ENCODE results near the gene HBM.
"Not testable (repeated sequence)": the region's sequence is repeated elsewhere in the genome, so short reads cannot be mapped to it uniquely, and the experiment has no call there.

Gene HBM

DNA sequence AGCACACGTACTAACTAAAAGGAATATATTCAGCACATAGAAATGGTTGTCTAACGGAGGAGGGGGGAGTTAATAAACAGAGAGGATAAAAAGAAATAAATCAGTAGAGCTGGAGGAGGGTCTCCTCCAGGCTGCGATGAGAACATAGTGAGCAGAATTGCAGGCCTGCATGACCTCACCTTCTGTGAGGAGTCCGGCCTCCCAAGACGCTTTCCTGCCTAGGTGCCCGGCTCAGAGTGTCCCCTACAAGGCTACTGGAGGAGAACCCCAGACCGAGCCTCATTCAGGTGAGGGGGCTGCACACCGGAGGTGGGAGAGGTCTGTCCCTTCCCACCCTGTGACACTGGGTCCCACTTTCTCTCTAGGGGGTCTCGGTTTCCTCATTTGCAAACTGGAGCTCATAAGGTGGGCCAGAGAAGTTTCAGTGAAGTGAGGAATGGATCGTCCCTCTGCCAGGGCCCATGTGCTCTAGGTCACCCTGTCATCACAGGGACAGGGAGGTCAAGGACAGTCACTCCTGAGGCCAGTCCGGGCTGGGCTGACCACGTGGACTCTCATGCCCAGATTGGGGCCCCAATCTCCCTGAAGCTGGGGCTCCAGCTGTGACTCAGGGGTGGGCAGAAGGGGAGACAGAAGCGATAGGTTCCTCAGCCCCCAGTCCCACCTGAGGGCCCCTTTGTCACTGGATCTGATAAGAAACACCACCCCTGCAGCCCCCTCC lies 3.3 kb upstream of the HBM start:
- peak; percentile 62; the same call in 1 of the 2 replicates for TF ChIP-seq ZNF140 (tag by site-specific recombination; IDR thresholded peaks at IDR 0.05)
- TF ChIP-seq ZSCAN16 (tag by site-specific recombination; IDR thresholded peaks at IDR 0.05), result no peak
- TF ChIP-seq YY1 (tag by site-specific recombination; IDR thresholded peaks at IDR 0.05), result no peak
- H3K4me1 ChIP-seq (ENCODE audit: control insufficient read depth, insufficient read depth, low read length), result no peaks in the 10 kb centered on the region
- no peaks in the 10 kb centered on the region for H3K9me3 ChIP-seq (ENCODE audit: control insufficient read depth, insufficient read depth, low read depth, low read length)
- POLR2A ChIA-PET, result interaction anchor here (0.5 to 1.4 kb wide), 2 partner anchors 8 to 38 kb away, joined by 3 to 6 read pairs; no protein-coding TSS in a partner anchor
- H3K27ac ChIP-seq (ENCODE audit: extremely low read depth, low read depth, low read length), result no peak overlapping the region
- CTCF ChIA-PET, result no interaction called here
- no peaks in the 10 kb centered on the region for H3K36me3 ChIP-seq (ENCODE audit: control insufficient read depth in 2 of 2, insufficient read depth in 1 of 2, low read length in 2 of 2)
- H3K4me3 ChIP-seq (ENCODE audit: low read depth, low read length), result no peak overlapping the region

DNA sequence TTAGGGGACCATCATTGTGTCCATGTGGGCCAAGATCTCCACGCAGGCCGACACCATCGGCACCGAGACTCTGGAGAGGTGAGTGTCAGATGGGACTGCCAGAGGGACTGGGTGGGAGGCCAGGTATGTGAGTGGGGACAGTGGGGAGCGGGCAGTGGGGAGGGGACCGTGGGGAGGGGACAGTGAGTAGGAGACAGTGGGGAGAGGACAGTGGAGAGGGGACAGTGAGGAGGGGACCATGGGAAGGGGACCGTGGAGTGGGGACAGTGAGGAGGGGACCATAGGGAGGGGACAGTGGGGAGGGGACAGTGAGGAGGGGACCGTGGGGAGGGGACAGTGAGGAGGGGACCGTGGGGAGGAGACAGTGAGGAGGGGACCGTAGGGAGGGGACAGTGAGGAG lies 2.6 kb upstream of the HBM start:
- H3K27ac ChIP-seq (ENCODE audit: extremely low read depth, low read depth, low read length); CTCF ChIA-PET; H3K36me3 ChIP-seq (ENCODE audit: control insufficient read depth in 2 of 2, insufficient read depth in 1 of 2, low read length in 2 of 2); H3K4me1 ChIP-seq (ENCODE audit: control insufficient read depth, insufficient read depth, low read length); H3K4me3 ChIP-seq (ENCODE audit: low read depth, low read length); H3K9me3 ChIP-seq (ENCODE audit: control insufficient read depth, insufficient read depth, low read depth, low read length): not testable (repeated sequence)
- POLR2A ChIA-PET, result interaction anchor here (0.5 kb wide), 1 partner anchor 38 kb away, joined by 3 read pairs; no protein-coding TSS in a partner anchor

DNA sequence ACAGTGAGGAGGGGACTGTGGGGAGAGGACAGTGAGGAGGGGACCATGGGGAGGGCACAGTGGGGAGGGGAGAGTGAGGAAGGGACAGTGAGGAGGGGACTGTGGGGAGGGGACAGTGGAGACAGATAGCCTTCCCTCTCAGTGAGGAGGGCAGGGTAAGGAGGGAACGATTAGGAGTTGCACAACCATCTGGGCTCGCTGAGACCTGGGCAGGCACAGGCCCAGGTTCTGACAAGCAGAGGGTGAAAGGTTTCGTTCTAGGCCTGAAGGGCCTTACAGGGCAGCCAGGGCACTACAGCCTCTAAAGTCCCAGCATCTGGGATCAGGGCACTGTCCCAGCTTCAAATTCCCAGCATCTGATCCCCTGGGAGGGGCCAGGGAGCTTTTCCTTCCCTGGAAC lies 2.1 kb upstream of the HBM start:
- H3K36me3 ChIP-seq (ENCODE audit: control insufficient read depth in 2 of 2, insufficient read depth in 1 of 2, low read length in 2 of 2); H3K4me1 ChIP-seq (ENCODE audit: control insufficient read depth, insufficient read depth, low read length); H3K27ac ChIP-seq (ENCODE audit: extremely low read depth, low read depth, low read length); H3K9me3 ChIP-seq (ENCODE audit: control insufficient read depth, insufficient read depth, low read depth, low read length); POLR2A ChIA-PET; H3K4me3 ChIP-seq (ENCODE audit: low read depth, low read length); CTCF ChIA-PET: not testable (repeated sequence)

DNA sequence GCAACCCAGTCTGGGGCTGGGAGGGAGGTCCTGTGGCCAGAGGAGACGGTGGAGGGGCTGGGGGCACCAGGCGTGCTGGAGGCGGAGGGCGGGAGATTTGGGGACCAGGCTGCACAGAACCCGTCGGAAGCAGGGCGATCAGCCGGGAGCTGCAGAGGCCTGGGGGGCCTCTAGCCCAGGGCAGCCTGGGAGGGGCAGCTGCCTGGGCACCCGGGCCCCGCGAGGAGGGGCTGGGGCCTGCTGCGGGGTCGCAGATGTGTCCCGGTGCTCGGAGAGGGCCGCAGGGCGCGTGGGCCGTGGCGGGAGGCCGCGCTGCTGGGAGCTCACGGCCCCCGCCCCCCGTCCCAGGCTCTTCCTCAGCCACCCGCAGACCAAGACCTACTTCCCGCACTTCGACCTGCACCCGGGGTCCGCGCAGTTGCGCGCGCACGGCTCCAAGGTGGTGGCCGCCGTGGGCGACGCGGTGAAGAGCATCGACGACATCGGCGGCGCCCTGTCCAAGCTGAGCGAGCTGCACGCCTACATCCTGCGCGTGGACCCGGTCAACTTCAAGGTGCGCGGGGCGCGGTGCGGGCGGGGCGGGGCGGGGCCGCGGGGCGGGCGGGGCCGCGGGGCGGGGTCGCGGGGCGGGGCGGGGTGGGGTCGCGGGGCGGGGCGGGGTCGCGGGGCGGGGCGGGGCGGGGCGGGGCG lies 1.5 kb upstream of the HBM start:
- H3K9me3 ChIP-seq (ENCODE audit: control insufficient read depth, insufficient read depth, low read depth, low read length); H3K36me3 ChIP-seq (ENCODE audit: control insufficient read depth in 2 of 2, insufficient read depth in 1 of 2, low read length in 2 of 2); H3K4me1 ChIP-seq (ENCODE audit: control insufficient read depth, insufficient read depth, low read length); H3K27ac ChIP-seq (ENCODE audit: extremely low read depth, low read depth, low read length); H3K4me3 ChIP-seq (ENCODE audit: low read depth, low read length); POLR2A ChIA-PET; CTCF ChIA-PET: not testable (repeated sequence)

DNA sequence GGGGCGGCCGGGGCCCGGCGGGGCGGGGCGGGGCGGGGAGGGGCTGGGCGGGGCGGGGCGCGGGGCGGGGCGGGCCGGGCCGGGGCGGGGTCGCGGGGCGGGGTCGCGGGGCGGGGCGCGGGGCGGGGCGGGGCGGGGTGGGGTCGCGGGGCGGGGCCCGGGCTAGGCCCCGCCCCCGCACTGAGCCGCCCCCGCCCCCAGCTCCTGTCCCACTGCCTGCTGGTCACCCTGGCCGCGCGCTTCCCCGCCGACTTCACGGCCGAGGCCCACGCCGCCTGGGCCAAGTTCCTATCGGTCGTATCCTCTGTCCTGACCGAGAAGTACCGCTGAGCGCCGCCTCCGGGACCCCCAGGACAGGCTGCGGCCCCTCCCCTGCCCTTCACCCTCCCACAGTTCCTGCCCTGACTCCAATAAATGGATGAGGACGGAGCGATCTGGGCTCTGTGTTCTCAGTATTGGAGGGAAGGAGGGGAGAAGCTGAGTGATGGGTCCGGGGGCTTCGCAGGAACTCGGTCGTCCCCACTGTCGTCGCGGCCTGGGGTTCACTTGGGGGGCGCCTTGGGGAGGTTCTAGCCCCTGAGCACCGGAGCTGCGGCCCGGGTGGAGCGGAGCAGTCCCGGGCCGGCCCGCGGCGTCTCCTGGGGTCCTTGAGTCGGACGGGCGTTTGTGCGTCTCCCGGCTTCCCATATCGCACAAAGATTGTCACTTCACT lies 795 bp upstream of the HBM start:
- H3K4me3 ChIP-seq (ENCODE audit: low read depth, low read length), result no peak overlapping the region
- no peak overlapping the region for H3K27ac ChIP-seq (ENCODE audit: extremely low read depth, low read depth, low read length)
- ChIA-PET POLR2A (no interaction called here), CTCF (no interaction called here)
- H3K4me1 ChIP-seq (ENCODE audit: control insufficient read depth, insufficient read depth, low read length), result no peaks in the 10 kb centered on the region
- no peaks in the 10 kb centered on the region for H3K36me3 ChIP-seq (ENCODE audit: control insufficient read depth in 2 of 2, insufficient read depth in 1 of 2, low read length in 2 of 2)
- H3K9me3 ChIP-seq (ENCODE audit: control insufficient read depth, insufficient read depth, low read depth, low read length), result no peaks in the 10 kb centered on the region
- TF ChIP-seq, protein P1, sequence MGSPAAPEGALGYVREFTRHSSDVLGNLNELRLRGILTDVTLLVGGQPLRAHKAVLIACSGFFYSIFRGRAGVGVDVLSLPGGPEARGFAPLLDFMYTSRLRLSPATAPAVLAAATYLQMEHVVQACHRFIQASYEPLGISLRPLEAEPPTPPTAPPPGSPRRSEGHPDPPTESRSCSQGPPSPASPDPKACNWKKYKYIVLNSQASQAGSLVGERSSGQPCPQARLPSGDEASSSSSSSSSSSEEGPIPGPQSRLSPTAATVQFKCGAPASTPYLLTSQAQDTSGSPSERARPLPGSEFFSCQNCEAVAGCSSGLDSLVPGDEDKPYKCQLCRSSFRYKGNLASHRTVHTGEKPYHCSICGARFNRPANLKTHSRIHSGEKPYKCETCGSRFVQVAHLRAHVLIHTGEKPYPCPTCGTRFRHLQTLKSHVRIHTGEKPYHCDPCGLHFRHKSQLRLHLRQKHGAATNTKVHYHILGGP (tag by site-specific recombination; IDR thresholded peaks at IDR 0.05), result no peak
- TF ChIP-seq GLIS2 (tag by site-specific recombination; IDR thresholded peaks at IDR 0.05) (0 out of 2 replicates have a peak, but pooled peaks have one; percentile 39), ZNF837 (tag by site-specific recombination; IDR thresholded peaks at IDR 0.05) (no peak), ZBTB17 (tag by site-specific recombination; IDR thresholded peaks at IDR 0.05) (0 out of 2 replicates have a peak, but pooled peaks have one; percentile 25)
- TF ChIP-seq, protein P2, sequence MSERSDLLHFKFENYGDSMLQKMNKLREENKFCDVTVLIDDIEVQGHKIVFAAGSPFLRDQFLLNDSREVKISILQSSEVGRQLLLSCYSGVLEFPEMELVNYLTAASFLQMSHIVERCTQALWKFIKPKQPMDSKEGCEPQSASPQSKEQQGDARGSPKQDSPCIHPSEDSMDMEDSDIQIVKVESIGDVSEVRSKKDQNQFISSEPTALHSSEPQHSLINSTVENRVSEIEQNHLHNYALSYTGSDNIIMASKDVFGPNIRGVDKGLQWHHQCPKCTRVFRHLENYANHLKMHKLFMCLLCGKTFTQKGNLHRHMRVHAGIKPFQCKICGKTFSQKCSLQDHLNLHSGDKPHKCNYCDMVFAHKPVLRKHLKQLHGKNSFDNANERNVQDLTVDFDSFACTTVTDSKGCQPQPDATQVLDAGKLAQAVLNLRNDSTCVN (tag by site-specific recombination; optimal IDR thresholded peaks at IDR 0.05), result no peak

Data from HEK293 (cell line).